Epithelial cell of prostate (primary cell): Measurements from ENCODE around the gene RNF220.

Experiments
- DNase-seq: peaks from one replicate; pipeline ENCODE4 v3.0.0-alpha.2; 2011; ENCODE audit warnings: low read depth, low spot score
- H3K27ac ChIP-seq: fragments of 450-650 bp; 2 replicates; pipeline ENCODE4 v1.5.1; 2017; ENCODE audit warnings: mild to moderate bottlenecking

Gene RNF220

GRCh38 chr1:44543064-44543744, 138.1 kb downstream of the RNF220 start:
- DNase-seq = no peak
- no peak overlapping the region for H3K27ac ChIP-seq

GRCh38 chr1:44543786-44544185, 138.7 kb downstream of the RNF220 start:
- H3K27ac ChIP-seq = no peak overlapping the region
- DNase-seq = no peak

GRCh38 chr1:44544960-44545359, 139.9 kb downstream of the RNF220 start:
- no peak overlapping the region for H3K27ac ChIP-seq
- DNase-seq = no peak

- peak; percentile 41 for DNase-seq
- H3K27ac ChIP-seq = no peak overlapping the region
Measured at GRCh38 chr1:44545961-44546360, 140.9 kb downstream of the RNF220 start.

GRCh38 chr1:44546403-44547053, 141.5 kb downstream of the RNF220 start:
- no peak for DNase-seq
- H3K27ac ChIP-seq = no peak overlapping the region

- H3K27ac ChIP-seq = no peak overlapping the region
- DNase-seq = no peak
Measured at GRCh38 chr1:44547361-44547760, 142.3 kb downstream of the RNF220 start.

- no peak for DNase-seq
Measured at GRCh38 chr1:44547837-44548236, 142.8 kb downstream of the RNF220 start.

GRCh38 chr1:44549510-44549909, 144.5 kb downstream of the RNF220 start:
- no peak for DNase-seq
- no peak overlapping the region for H3K27ac ChIP-seq

More at GRCh38 chr1:44547837-44548236, 142.8 kb downstream of the RNF220 start:
- no peak overlapping the region for H3K27ac ChIP-seq

GRCh38 chr1:44553127-44553758, 148.2 kb downstream of the RNF220 start:
- DNase-seq = no peak
- peak overlapping the region; percentile 78 for H3K27ac ChIP-seq

GRCh38 chr1:44553771-44554170, 148.7 kb downstream of the RNF220 start:
- H3K27ac ChIP-seq = peak overlapping the region; percentile 78
- DNase-seq = peak; percentile 29

- H3K27ac ChIP-seq = peak overlapping the region; percentile 78
- peak; percentile 24 for DNase-seq
Measured at GRCh38 chr1:44554706-44555105, 149.7 kb downstream of the RNF220 start.

GRCh38 chr1:44557778-44558177, 152.7 kb downstream of the RNF220 start:
- peak; percentile 34 for DNase-seq
- peak overlapping the region; percentile 58 for H3K27ac ChIP-seq

GRCh38 chr1:44558883-44559282, 153.8 kb downstream of the RNF220 start:
- no peak overlapping the region for H3K27ac ChIP-seq
- no peak for DNase-seq

GRCh38 chr1:44559330-44559729, 154.3 kb downstream of the RNF220 start:
- DNase-seq = no peak

GRCh38 chr1:44559913-44560312, 154.9 kb downstream of the RNF220 start:
- no peak for DNase-seq

More at GRCh38 chr1:44559330-44559729, 154.3 kb downstream of the RNF220 start:
- H3K27ac ChIP-seq = no peak overlapping the region

GRCh38 chr1:44560696-44561095, 155.6 kb downstream of the RNF220 start:
- DNase-seq = peak; percentile 64
- H3K27ac ChIP-seq = peak overlapping the region; percentile 33

More at GRCh38 chr1:44559913-44560312, 154.9 kb downstream of the RNF220 start:
- no peak overlapping the region for H3K27ac ChIP-seq

GRCh38 chr1:44565259-44565750, 160.2 kb downstream of the RNF220 start:
- H3K27ac ChIP-seq = no peak overlapping the region
- no peak for DNase-seq

- DNase-seq = no peak
- no peak overlapping the region for H3K27ac ChIP-seq
Measured at GRCh38 chr1:44565833-44566232, 160.8 kb downstream of the RNF220 start.

- no peak for DNase-seq
- no peak overlapping the region for H3K27ac ChIP-seq
Measured at GRCh38 chr1:44566281-44567046, 161.4 kb downstream of the RNF220 start.

GRCh38 chr1:44568128-44568900, 163.3 kb downstream of the RNF220 start:
- no peak for DNase-seq
- no peak overlapping the region for H3K27ac ChIP-seq
